Lung (tissue), 12 donors: Measurements from ENCODE around the gene ADD3. TPM values are rescaled to one million over a fixed set of nuclear protein-coding genes. Genes with fewer than 3 reads are reported as not detected.

Source experiments
- ATAC-seq: fragments of 200-7000 bp; cut with Tn5 transposase; one replicate; pipeline ENCODE4 v1.9.1; 2020; ENCODE audit warnings: moderate number of reproducible peaks; ENCODE audit not compliant: insufficient read depth, low FRiP score
- DNase-seq, 3 donors: peaks; one replicate each; pipeline ENCODE4 v3.0.0-alpha.2; 2013 to 2017
- H3K27ac ChIP-seq, 2 donors: one replicate each; pipeline ENCODE4 v1.5.1; 2013; ENCODE audit warnings: mild to moderate bottlenecking in 2 of 2, moderate library complexity in 2 of 2, control low read depth in 1 of 2, inconsistent platforms in 1 of 2, low read depth in 1 of 2, low read length in 1 of 2
- H3K27me3 ChIP-seq, 3 donors: one replicate each; pipeline ENCODE4 v1.5.1; 2013; ENCODE audit warnings: low read length in 2 of 3; ENCODE audit not compliant: control insufficient read depth in 3 of 3, insufficient read depth in 3 of 3
- H3K36me3 ChIP-seq, 4 donors: one replicate each; pipeline ENCODE4 v1.5.1; 2013; ENCODE audit warnings: low read length in 4 of 4, mild to moderate bottlenecking in 1 of 4, moderate library complexity in 1 of 4; ENCODE audit not compliant: control insufficient read depth in 4 of 4, insufficient read depth in 4 of 4
- H3K4me1 ChIP-seq, 5 donors: one replicate each; pipeline ENCODE4 v1.5.1; 2013; ENCODE audit warnings: low read length in 5 of 5, mild to moderate bottlenecking in 2 of 5, moderate library complexity in 1 of 5; ENCODE audit not compliant: control insufficient read depth in 5 of 5, insufficient read depth in 5 of 5
- H3K4me3 ChIP-seq: one replicate; pipeline ENCODE4 v1.5.1; 2013; ENCODE audit warnings: mild to moderate bottlenecking, control low read depth, moderate library complexity
- H3K9ac ChIP-seq, 2 donors: one replicate each; pipeline ENCODE4 v1.5.1; 2013; ENCODE audit warnings: low read length in 2 of 2, control low read depth in 1 of 2; ENCODE audit not compliant: insufficient read depth in 1 of 2
- H3K9me3 ChIP-seq, 4 donors: one replicate each; pipeline ENCODE4 v1.5.1; 2013; ENCODE audit warnings: low read length in 3 of 4, mild to moderate bottlenecking in 1 of 4, moderate library complexity in 1 of 4; ENCODE audit not compliant: control insufficient read depth in 4 of 4, insufficient read depth in 3 of 4
- CTCF ChIP-seq: IDR thresholded peaks from 2 replicates; pipeline ENCODE4 v1.5.1; 2012; ENCODE audit warnings: mild to moderate bottlenecking; ENCODE audit errors: control extremely low read depth, extremely low read depth
- WGBS, 2 donors: extraction: QIAGEN DNeasy Blood & Tissue Kit; methylation state at CpG; one replicate each; pipeline ENCODE4 v1.1.7; 2013; 5-methylcytosine and 5-hydroxymethylcytosine counted together
- polyA plus RNA-seq, 2 donors: library from polyadenylated mRNA; stranded (reverse); fragments of 200-250 nt; gene quantifications; one replicate each; pipeline ENCODE4 v1.2.1, GENCODE V29; 2013
- total RNA-seq, 2 donors: library from RNA; depleted of rRNA in 1 of 2; stranded (reverse); fragments of >200 nt in 1 of 2; gene quantifications; one replicate each; pipeline ENCODE4 v1.2.1, GENCODE V29; 2014 to 2021
- donor health status: control.
- donor health status: control.
- donor health status: Bipolar disorder and iron deficiency.
- donor health status: healthy.
- donor health status: DM: yes; HTN: yes; CAD: no.

The ADD3 gene
- total and polyA plus RNA-seq, 4 donors: 22.0 to 289 (median 56.1) TPM

- DNase-seq (no peak), ATAC-seq (no peak)
- peaks cover 0 to 7% (median 0%) of the 10 kb centered on the region in 5 donors for H3K4me1 ChIP-seq
- peaks cover 0 to 28% (median 10%) of the 10 kb centered on the region in 4 donors for H3K36me3 ChIP-seq
- TF ChIP-seq CTCF: no peak
- 78 to 92% methylated on average over 6 of the region's 6 CpGs for WGBS, 2 donors
- no peak overlapping the region for H3K9ac ChIP-seq
- H3K9me3 ChIP-seq: no peaks in the 10 kb centered on the region
- H3K4me3 ChIP-seq: no peak overlapping the region
- no peak overlapping the region for H3K27ac ChIP-seq
- no peaks in the 10 kb centered on the region for H3K27me3 ChIP-seq
These were observed 99.6 kb downstream of the ADD3 start for GRCh38 chr10:110107430-110107829.

GRCh38 chr10:110107887-110108286, 100.1 kb downstream of the ADD3 start:
- TF ChIP-seq CTCF: no peak
- H3K27ac ChIP-seq: no peak overlapping the region
- ATAC-seq: no peak
- H3K9me3 ChIP-seq: no peaks in the 10 kb centered on the region
- peaks cover 2 to 32% (median 11%) of the 10 kb centered on the region in 4 donors for H3K36me3 ChIP-seq
- H3K9ac ChIP-seq: no peak overlapping the region
- no peak for DNase-seq
- H3K4me3 ChIP-seq: no peak overlapping the region
- H3K4me1 ChIP-seq: peaks cover 0 to 7% (median 0%) of the 10 kb centered on the region in 5 donors
- H3K27me3 ChIP-seq: no peaks in the 10 kb centered on the region

- Histone ChIP-seq H3K9me3 (no peaks in the 10 kb centered on the region), H3K36me3 (peaks cover 0 to 32% (median 14%) of the 10 kb centered on the region in 4 donors), H3K9ac (no peak overlapping the region), H3K4me3 (no peak overlapping the region), H3K27ac (no peak overlapping the region), H3K4me1 (peaks cover 0 to 6% (median 0%) of the 10 kb centered on the region in 5 donors), H3K27me3 (no peaks in the 10 kb centered on the region)
- no peak for ATAC-seq
- no peak for TF ChIP-seq CTCF
- DNase-seq: peak in 1 of 3 donors; percentile 36
These were observed 101.7 kb downstream of the ADD3 start for GRCh38 chr10:110109511-110109910.

GRCh38 chr10:110110338-110110737, 102.6 kb downstream of the ADD3 start:
- no peak overlapping the region for H3K9ac ChIP-seq
- TF ChIP-seq CTCF: no peak
- H3K4me3 ChIP-seq: no peak overlapping the region
- WGBS, 2 donors: 79 to 94% methylated on average over 3 of the region's 3 CpGs
- no peaks in the 10 kb centered on the region for H3K9me3 ChIP-seq
- H3K27ac ChIP-seq: no peak overlapping the region
- no peaks in the 10 kb centered on the region for H3K27me3 ChIP-seq
- H3K36me3 ChIP-seq: peaks cover 1 to 34% (median 19%) of the 10 kb centered on the region in 4 donors
- ATAC-seq: no peak
- peaks cover 0 to 6% (median 0%) of the 10 kb centered on the region in 5 donors for H3K4me1 ChIP-seq
- DNase-seq: no peak
